Endothelial cell of umbilical vein (primary cell): ENCODE measurements around the gene BORCS6. TPM values are rescaled to one million over a fixed set of nuclear protein-coding genes. Genes with fewer than 3 reads are reported as not detected.

ENCODE experiments used
- BruUV-seq: library from RNA; stranded (reverse); fragments of 400-500 nt; replicated peaks from 2 replicates; lab custom pipeline; 2021; lab: Mats Ljungman, UMichigan
- CTCF ChIA-PET: fragments of 300-600, 350-600 bp; sonication (Branson Sonifier 250); formaldehyde crosslinking; loops from one replicate; lab custom pipeline; 2021; ENCODE audit warnings: antibody characterized with exemption, inconsistent platforms; lab: Charles Lee
- POLR2A ChIA-PET: fragments of 300-600, 350-600 bp; sonication (Branson Sonifier 250); formaldehyde crosslinking; loops from one replicate; lab custom pipeline; 2021; ENCODE audit warnings: antibody characterized with exemption, inconsistent platforms; lab: Charles Lee
- DNase-seq: peaks from one replicate; pipeline ENCODE4 v3.0.0-alpha.2; 2011; ENCODE audit warnings: low read depth, low spot score
- FAIRE-seq: peaks from 2 replicates; lab custom pipeline; 2011; peaks lifted over from hg19 to GRCh38; lab: Jason Lieb, UNC
- H2AFZ ChIP-seq: 2 replicates; pipeline ENCODE4 v1.6.0; 2012; ENCODE audit warnings: low read depth, low read length, control low read depth, inconsistent platforms
- H3K27ac ChIP-seq: 2 replicates; pipeline ENCODE4 v1.5.1; 2011; ENCODE audit warnings: low read depth, mild to moderate bottlenecking, control low read depth, low read length, moderate library complexity; ENCODE audit not compliant: insufficient read depth
- H3K27me3 ChIP-seq, 2 experiments: 2 replicates each; pipeline versions ENCODE4 v1.6.0 to v1.6.1; 2011; ENCODE audit warnings: low read length in 2 of 2, mixed read lengths in 1 of 2; ENCODE audit not compliant: control insufficient read depth in 2 of 2, insufficient read depth in 2 of 2
- H3K36me3 ChIP-seq, 2 experiments: 2 replicates in 1 of 2; 3 replicates in 1 of 2; pipeline ENCODE4 v1.5.1; 2011; ENCODE audit warnings: low read length in 2 of 2, mild to moderate bottlenecking in 1 of 2, moderate library complexity in 1 of 2; ENCODE audit not compliant: control insufficient read depth in 2 of 2, insufficient read depth in 2 of 2; ENCODE audit errors: extremely low read depth in 1 of 2
- H3K4me1 ChIP-seq: 3 replicates; pipeline ENCODE4 v1.5.1; 2011; ENCODE audit warnings: mild to moderate bottlenecking, low read length; ENCODE audit not compliant: control insufficient read depth, insufficient read depth; ENCODE audit errors: extremely low read depth
- H3K4me2 ChIP-seq: 2 replicates; pipeline ENCODE4 v1.6.1; 2011; ENCODE audit warnings: low read length, control low read depth, mixed read lengths; ENCODE audit not compliant: insufficient read depth
- H3K4me3 ChIP-seq, 3 experiments: fragments of 200-600 bp in 1 of 3; sonication (generic), shearing (Covaris generic) in 1 of 3; replicated peaks in 1 of 3; 2 replicates each; pipeline ENCODE4 v1.5.1; 2011 to 2016; ENCODE audit warnings: control low read depth in 3 of 3, low read length in 3 of 3, mild to moderate bottlenecking in 2 of 3, inconsistent platforms in 1 of 3, low read depth in 1 of 3, moderate library complexity in 1 of 3; ENCODE audit not compliant: insufficient read depth in 1 of 3
- H3K79me2 ChIP-seq: 2 replicates; pipeline ENCODE4 v1.6.0; 2012; ENCODE audit warnings: low read length, inconsistent platforms; ENCODE audit not compliant: control insufficient read depth, insufficient read depth
- H3K9ac ChIP-seq: replicated peaks from 2 replicates; pipeline ENCODE3; 2011; ENCODE audit warnings: low read length, control low read depth; ENCODE audit not compliant: insufficient read depth; ENCODE audit errors: extremely low read depth
- H3K9me1 ChIP-seq: replicated peaks from 3 replicates; pipeline ENCODE4 v1.6.0; 2011; ENCODE audit warnings: mild to moderate bottlenecking, low read length; ENCODE audit not compliant: control insufficient read depth, insufficient read depth; ENCODE audit errors: extremely low read depth
- H3K9me3 ChIP-seq: replicated peaks from 2 replicates; pipeline ENCODE4 v1.5.1; 2012; ENCODE audit warnings: low read length, inconsistent platforms; ENCODE audit not compliant: control insufficient read depth, insufficient read depth
- H4K20me1 ChIP-seq: replicated peaks from 2 replicates; pipeline ENCODE3; 2011; ENCODE audit warnings: mild to moderate bottlenecking, low read length; ENCODE audit not compliant: control insufficient read depth, insufficient read depth; ENCODE audit errors: extremely low read depth
- EZH2 ChIP-seq: IDR thresholded peaks from 2 replicates; pipeline ENCODE4 v1.6.1; 2012; ENCODE audit warnings: borderline replicate concordance, low read depth, mild to moderate bottlenecking, moderate library complexity, low read length, inconsistent platforms; ENCODE audit not compliant: severe bottlenecking
- FOS ChIP-seq: IDR thresholded peaks from 2 replicates; pipeline ENCODE4 v1.6.1; 2011; ENCODE audit warnings: mild to moderate bottlenecking, low read length, moderate library complexity, borderline replicate concordance; ENCODE audit not compliant: insufficient read depth
- GATA2 ChIP-seq: IDR thresholded peaks from 2 replicates; pipeline ENCODE4 v1.7.0; 2011; ENCODE audit warnings: low read depth, mild to moderate bottlenecking, moderate library complexity, mixed read lengths, low read length; ENCODE audit not compliant: insufficient read length, insufficient read depth
- MYC ChIP-seq: IDR thresholded peaks from one replicate; pipeline ENCODE4 v1.6.1; 2011; ENCODE audit warnings: mild to moderate bottlenecking, low read depth, low read length
- POLR2AphosphoS5 ChIP-seq: IDR thresholded peaks from 2 replicates; pipeline ENCODE4 v1.6.1; 2012; ENCODE audit warnings: low read depth, mild to moderate bottlenecking, control low read depth, low read length, moderate library complexity; ENCODE audit not compliant: insufficient read depth
- dilution Hi-C: fragments of 300-500 bp; cut with MboI; formaldehyde crosslinking; loops from one replicate; pipeline ENCODE4 v1.15.0; 2019; ENCODE audit warnings: low sequenced_read_pairs; ENCODE audit not compliant: extremely low pct_ligation_motif_present
- intact Hi-C: fragments of 100-400 bp; cut with micrococcal nuclease; formaldehyde crosslinking; loops from one replicate; pipeline ENCODE4 v1.10.0; 2022
- polyA plus RNA-seq, 4 experiments: library from polyadenylated mRNA; depleted of rRNA in 3 of 4; stranded (reverse) in 3 of 4; unstranded in 1 of 4; fragments of >200 nt; gene quantifications; 2 replicates each; pipeline versions ENCODE4 v1.2.1 to v1.2.3, GENCODE V29; 2011 to 2012; ENCODE audit warnings: missing spikeins in 1 of 4
- total RNA-seq: library from RNA; stranded (reverse); gene quantifications from 2 replicates; pipeline ENCODE4 v1.2.3, GENCODE V29; 2021
- TF ChIP-seq, protein P1 (sequence below), 2 donors: IDR thresholded peaks; 1 replicate in 1 of 2; 2 replicates in 1 of 2; pipeline ENCODE4 v1.5.1; 2011; ENCODE audit warnings: low read length in 2 of 2, mild to moderate bottlenecking in 2 of 2, moderate library complexity in 2 of 2, control low read depth in 1 of 2, inconsistent platforms in 1 of 2, low read depth in 1 of 2; ENCODE audit not compliant: insufficient read depth in 1 of 2; ENCODE audit errors: extremely low read depth in 1 of 2
- TF ChIP-seq, protein P2 (sequence below): IDR thresholded peaks from 2 replicates; pipeline ENCODE4 v1.6.1; 2011; ENCODE audit not compliant: insufficient read depth, insufficient read length

BORCS6 gene
- total and polyA plus RNA-seq, 2 donors (not counting 3 experiments of a cell fraction or from before 2014, with no cell fraction given), result 8.0 to 9.0 TPM

DNA sequence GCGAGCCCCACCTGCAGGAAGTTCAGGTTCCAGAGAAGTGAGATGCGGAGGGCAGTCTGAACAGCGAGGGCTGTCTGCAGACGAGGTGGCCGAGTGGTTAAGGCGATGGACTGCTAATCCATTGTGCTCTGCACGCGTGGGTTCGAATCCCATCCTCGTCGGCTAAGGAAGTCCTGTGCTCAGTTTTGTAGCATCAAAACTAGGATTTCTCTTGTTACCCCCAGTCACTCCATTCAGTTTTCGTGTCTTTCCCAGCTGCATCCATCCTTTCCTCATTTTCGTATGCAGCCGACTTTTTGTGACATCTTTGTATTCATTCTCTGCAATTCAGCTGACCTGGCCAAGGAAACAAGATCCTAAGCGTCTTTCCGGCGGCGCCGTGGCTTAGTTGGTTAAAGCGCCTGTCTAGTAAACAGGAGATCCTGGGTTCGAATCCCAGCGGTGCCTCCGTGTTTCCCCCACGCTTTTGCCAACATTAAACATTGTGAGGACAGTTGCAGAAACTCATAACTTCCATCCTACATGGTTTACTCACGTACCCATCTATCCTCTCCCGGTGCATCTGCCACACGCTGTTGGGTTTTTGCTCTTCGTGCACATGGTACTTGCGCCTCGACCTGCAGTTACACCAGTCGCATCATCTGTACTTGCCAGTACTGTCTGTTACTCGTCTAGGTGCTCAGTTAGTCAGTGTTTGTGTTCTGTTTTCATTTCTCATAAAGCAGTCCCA, 3.0 kb downstream of the BORCS6 start:
- FAIRE-seq (no peak), DNase-seq (peak; percentile 96)
- Histone ChIP-seq H3K4me1 (peaks cover 21% of the 10 kb centered on the region), H3K27me3 (no peaks in the 10 kb centered on the region), H3K9me1 (no peaks in the 10 kb centered on the region), H3K9ac (peak overlapping the region; percentile 7), H3K4me2 (peak overlapping the region; percentile 46), H2AFZ (peak overlapping the region; percentile 80), H3K79me2 (peaks cover 8% of the 10 kb centered on the region), H3K36me3 (no peaks in the 10 kb centered on the region), H3K9me3 (no peaks in the 10 kb centered on the region), H3K27ac (peak overlapping the region; percentile 31), H3K4me3 (peak overlapping the region; percentile 55 to 83 (median 71)), H4K20me1 (no peaks in the 10 kb centered on the region)
- BruUV-seq, result no TSS peak
- CTCF ChIA-PET, result interaction anchor here (1.0 to 4.3 kb wide), 3 partner anchors 11 to 35 kb away, joined by 3 to 34 read pairs (median 5); partner anchors contain the start of genes AURKB and TMEM107
- dilution Hi-C loops (no loop called here), intact Hi-C loops (loop anchor here (1.0 to 2.0 kb wide), 8 partner anchors 14 to 114 kb away; partner anchors contain the start of genes AURKB and CTC1)
- POLR2A ChIA-PET, result interaction anchor here (2.7 kb wide), 1 partner anchor 14 kb away, joined by 17 read pairs; no protein-coding TSS in a partner anchor
- no peak for TF ChIP-seq EZH2
- TF ChIP-seq POLR2AphosphoS5, result peak; percentile 63
- no peak for TF ChIP-seq FOS
- TF ChIP-seq, protein P1, sequence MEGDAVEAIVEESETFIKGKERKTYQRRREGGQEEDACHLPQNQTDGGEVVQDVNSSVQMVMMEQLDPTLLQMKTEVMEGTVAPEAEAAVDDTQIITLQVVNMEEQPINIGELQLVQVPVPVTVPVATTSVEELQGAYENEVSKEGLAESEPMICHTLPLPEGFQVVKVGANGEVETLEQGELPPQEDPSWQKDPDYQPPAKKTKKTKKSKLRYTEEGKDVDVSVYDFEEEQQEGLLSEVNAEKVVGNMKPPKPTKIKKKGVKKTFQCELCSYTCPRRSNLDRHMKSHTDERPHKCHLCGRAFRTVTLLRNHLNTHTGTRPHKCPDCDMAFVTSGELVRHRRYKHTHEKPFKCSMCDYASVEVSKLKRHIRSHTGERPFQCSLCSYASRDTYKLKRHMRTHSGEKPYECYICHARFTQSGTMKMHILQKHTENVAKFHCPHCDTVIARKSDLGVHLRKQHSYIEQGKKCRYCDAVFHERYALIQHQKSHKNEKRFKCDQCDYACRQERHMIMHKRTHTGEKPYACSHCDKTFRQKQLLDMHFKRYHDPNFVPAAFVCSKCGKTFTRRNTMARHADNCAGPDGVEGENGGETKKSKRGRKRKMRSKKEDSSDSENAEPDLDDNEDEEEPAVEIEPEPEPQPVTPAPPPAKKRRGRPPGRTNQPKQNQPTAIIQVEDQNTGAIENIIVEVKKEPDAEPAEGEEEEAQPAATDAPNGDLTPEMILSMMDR (IDR thresholded peaks at IDR 0.05; ENCODE audit: extremely low read depth in 1 of 2, insufficient read depth in 1 of 2, low read depth in 1 of 2, low read length in 2 of 2), result peak in 1 of 2 donors; percentile 22
- TF ChIP-seq MYC, result peak; percentile 30
- peak; percentile 14 for TF ChIP-seq GATA2
- TF ChIP-seq, protein P2, sequence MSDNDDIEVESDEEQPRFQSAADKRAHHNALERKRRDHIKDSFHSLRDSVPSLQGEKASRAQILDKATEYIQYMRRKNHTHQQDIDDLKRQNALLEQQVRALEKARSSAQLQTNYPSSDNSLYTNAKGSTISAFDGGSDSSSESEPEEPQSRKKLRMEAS, result peak; percentile 18
